HCT116 (cell line): ENCODE data around the gene MFSD1.

Experiments
- EZH2 ChIP-seq: fragments of 200-600 bp; sonication (generic); IDR thresholded peaks from 2 replicates; pipeline ENCODE4 v1.6.1; 2017; ENCODE audit warnings: antibody characterized with exemption, mixed run types
- POLR2A ChIP-seq: IDR thresholded peaks from 2 replicates; pipeline ENCODE4 v1.7.0; 2011; ENCODE audit warnings: borderline replicate concordance; ENCODE audit not compliant: insufficient read depth, insufficient read length; ENCODE audit errors: extremely low read depth
- POLR2AphosphoS5 ChIP-seq: IDR thresholded peaks from 2 replicates; pipeline ENCODE4 v1.6.1; 2011; ENCODE audit warnings: mild to moderate bottlenecking, low read depth, low read length, moderate library complexity
- TF ChIP-seq, protein P1 (sequence below), 3 experiments: fragments of 200-600 bp in 1 of 3; sonication (generic) in 1 of 3; IDR thresholded peaks in 2 of 3; conservative IDR thresholded peaks in 1 of 3; 2 replicates each; pipeline ENCODE4 v1.5.1; 2012 to 2017; ENCODE audit warnings: low read depth in 2 of 3, low read length in 2 of 3, antibody characterized with exemption in 1 of 3, borderline replicate concordance in 1 of 3, control low read depth in 1 of 3, mild to moderate bottlenecking in 1 of 3, mixed read lengths in 1 of 3, mixed run types in 1 of 3, moderate library complexity in 1 of 3; ENCODE audit not compliant: insufficient read depth in 1 of 3
- TF ChIP-seq, protein P2 (sequence below): IDR thresholded peaks from 2 replicates; pipeline ENCODE4 v1.6.1; 2011; ENCODE audit warnings: mild to moderate bottlenecking, low read length, moderate library complexity; ENCODE audit not compliant: insufficient replicate concordance; ENCODE audit errors: extremely low read depth
- TF ChIP-seq, protein P3 (sequence below): IDR thresholded peaks from 2 replicates; pipeline ENCODE4 v1.6.1; 2012

DNA sequence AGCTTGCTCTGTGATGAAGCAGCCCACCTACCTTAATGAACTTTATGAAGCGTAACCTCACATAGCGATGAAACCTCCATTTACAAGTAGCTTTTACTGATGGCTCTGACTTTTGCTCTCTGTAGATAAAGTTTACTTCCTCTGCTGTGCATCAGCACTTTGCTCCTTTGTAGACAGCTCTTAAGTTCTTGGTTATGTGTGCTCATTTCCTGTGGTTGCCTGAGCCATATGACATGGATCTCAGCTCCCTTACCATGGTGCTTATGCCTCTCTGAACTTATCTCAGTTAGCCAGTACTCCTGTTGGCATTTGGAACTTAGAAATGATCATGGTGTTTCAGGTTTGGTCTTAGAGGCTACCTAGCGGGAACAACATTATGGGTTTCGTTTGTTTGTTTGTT lies 7.8 kb downstream of the MFSD1 start:
- no peak for TF ChIP-seq POLR2AphosphoS5
- TF ChIP-seq, protein P1, sequence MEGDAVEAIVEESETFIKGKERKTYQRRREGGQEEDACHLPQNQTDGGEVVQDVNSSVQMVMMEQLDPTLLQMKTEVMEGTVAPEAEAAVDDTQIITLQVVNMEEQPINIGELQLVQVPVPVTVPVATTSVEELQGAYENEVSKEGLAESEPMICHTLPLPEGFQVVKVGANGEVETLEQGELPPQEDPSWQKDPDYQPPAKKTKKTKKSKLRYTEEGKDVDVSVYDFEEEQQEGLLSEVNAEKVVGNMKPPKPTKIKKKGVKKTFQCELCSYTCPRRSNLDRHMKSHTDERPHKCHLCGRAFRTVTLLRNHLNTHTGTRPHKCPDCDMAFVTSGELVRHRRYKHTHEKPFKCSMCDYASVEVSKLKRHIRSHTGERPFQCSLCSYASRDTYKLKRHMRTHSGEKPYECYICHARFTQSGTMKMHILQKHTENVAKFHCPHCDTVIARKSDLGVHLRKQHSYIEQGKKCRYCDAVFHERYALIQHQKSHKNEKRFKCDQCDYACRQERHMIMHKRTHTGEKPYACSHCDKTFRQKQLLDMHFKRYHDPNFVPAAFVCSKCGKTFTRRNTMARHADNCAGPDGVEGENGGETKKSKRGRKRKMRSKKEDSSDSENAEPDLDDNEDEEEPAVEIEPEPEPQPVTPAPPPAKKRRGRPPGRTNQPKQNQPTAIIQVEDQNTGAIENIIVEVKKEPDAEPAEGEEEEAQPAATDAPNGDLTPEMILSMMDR (IDR thresholded peaks at IDR 0.05 in 2 of 3, conservative IDR thresholded peaks at IDR 0.05 in 1 of 3; ENCODE audit: borderline replicate concordance in 1 of 3, insufficient read depth in 1 of 3, low read depth in 2 of 3, low read length in 2 of 3): no peak
- TF ChIP-seq, protein P2, sequence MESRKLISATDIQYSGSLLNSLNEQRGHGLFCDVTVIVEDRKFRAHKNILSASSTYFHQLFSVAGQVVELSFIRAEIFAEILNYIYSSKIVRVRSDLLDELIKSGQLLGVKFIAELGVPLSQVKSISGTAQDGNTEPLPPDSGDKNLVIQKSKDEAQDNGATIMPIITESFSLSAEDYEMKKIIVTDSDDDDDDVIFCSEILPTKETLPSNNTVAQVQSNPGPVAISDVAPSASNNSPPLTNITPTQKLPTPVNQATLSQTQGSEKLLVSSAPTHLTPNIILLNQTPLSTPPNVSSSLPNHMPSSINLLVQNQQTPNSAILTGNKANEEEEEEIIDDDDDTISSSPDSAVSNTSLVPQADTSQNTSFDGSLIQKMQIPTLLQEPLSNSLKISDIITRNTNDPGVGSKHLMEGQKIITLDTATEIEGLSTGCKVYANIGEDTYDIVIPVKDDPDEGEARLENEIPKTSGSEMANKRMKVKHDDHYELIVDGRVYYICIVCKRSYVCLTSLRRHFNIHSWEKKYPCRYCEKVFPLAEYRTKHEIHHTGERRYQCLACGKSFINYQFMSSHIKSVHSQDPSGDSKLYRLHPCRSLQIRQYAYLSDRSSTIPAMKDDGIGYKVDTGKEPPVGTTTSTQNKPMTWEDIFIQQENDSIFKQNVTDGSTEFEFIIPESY: no peak
- TF ChIP-seq, protein P3, sequence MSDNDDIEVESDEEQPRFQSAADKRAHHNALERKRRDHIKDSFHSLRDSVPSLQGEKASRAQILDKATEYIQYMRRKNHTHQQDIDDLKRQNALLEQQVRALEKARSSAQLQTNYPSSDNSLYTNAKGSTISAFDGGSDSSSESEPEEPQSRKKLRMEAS: no peak
- TF ChIP-seq POLR2A: no peak
- no peak for TF ChIP-seq EZH2
